ENCODE data around the gene CDK6.

CDK6 gene

DNA sequence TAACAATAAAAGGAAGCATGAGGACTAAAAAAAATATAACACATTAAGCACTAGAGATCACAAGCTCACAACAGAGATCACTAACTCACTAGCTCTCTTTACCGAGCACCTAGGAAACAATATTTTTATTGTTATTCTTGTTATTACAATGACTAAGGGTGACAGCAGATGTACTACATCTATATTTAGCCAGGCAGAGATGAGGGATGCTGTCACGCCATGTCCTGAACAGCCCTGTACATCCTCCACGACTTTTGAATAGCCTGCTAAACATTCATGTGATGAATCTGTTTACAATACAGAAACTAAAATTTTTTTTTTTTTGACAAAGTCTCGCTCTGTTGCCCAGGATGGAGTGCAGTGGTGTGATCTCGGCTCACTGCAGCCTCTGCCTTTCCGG is 268.9 kb downstream of the CDK6 start:
- no peak for DNase-seq

GRCh38 chr7:92563345-92563744 is 273.0 kb downstream of the CDK6 start:
- DNase-seq: no peak

- DNase-seq: no peak
Observed at GRCh38 chr7:92560602-92561001, 275.8 kb downstream of the CDK6 start.

DNA sequence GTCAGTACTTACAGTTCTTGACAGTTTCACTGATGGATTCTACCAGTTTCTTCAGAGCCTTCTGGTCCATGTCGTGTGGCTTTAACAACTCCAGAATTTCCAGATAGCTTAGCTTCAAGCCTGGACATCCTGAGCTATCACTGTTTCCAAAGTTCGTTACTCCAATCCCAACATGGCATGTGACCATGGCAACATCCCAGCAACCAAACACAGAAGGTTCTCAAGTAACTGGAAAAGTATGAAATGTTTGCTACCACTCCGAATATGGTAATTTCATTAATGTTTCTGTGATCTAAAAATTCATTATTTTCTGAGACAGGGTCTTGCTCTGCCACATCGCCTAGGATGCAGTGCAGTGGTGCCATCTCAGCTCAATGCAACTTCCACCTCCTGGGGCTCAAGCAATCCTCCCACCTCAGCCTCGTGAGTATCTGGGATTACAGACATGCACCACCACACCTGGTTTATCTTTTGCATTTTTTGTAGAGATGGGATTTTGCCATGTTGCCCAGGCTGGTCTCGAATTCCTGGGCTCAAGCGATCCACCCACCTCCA is 278.5 kb downstream of the CDK6 start:
- DNase-seq: no peak

- no peak for DNase-seq
Observed at GRCh38 chr7:92557249-92557648, 279.1 kb downstream of the CDK6 start.
